HEK293T (cell line): ENCODE data around the gene IGSF23.
A peak's percentile ranks its signal among the peaks of the same experiment; 100 is the strongest.

Source experiments
- CTCF ChIA-PET: fragments of 350-600 bp; formaldehyde crosslinking; extraction: SDS; loops from one replicate; lab custom pipeline; 2021; ENCODE audit warnings: antibody characterized with exemption, inconsistent platforms; lab: Yijun Ruan, JAX
- POLR2A ChIA-PET: fragments of 350-600 bp; formaldehyde crosslinking; extraction: SDS; loops from one replicate; lab custom pipeline; 2020; ENCODE audit warnings: antibody characterized with exemption, inconsistent platforms; lab: Yijun Ruan, JAX
- DNase-seq: peaks from one replicate; pipeline ENCODE4 v3.0.0; 2012; ENCODE audit warnings: mixed read lengths; ENCODE audit errors: extremely low spot score
- ARNT ChIP-seq: fragments of 450-650 bp; IDR thresholded peaks from 2 replicates; pipeline ENCODE4 v1.6.1; 2017; ENCODE audit warnings: mild to moderate bottlenecking
- BHLHE40 ChIP-seq: fragments of 450-650 bp; IDR thresholded peaks from 2 replicates; pipeline ENCODE4 v1.6.1; 2016; ENCODE audit warnings: mild to moderate bottlenecking, moderate library complexity, borderline replicate concordance
- CTBP1 ChIP-seq: fragments of 450-650 bp; IDR thresholded peaks from 2 replicates; pipeline ENCODE4 v1.6.1; 2016; ENCODE audit warnings: borderline replicate concordance
- ELF4 ChIP-seq: fragments of 450-650 bp; IDR thresholded peaks from 2 replicates; pipeline ENCODE4 v1.6.1; 2017; ENCODE audit warnings: antibody characterized with exemption
- FOXA1 ChIP-seq: fragments of 450-650 bp; IDR thresholded peaks from 2 replicates; pipeline ENCODE4 v1.6.1; 2016; ENCODE audit warnings: mild to moderate bottlenecking
- FOXK2 ChIP-seq: fragments of 450-650 bp; IDR thresholded peaks from 2 replicates; pipeline ENCODE4 v1.6.1; 2016; ENCODE audit warnings: mild to moderate bottlenecking
- FOXM1 ChIP-seq: fragments of 450-650 bp; IDR thresholded peaks from 2 replicates; pipeline ENCODE4 v1.6.1; 2017; ENCODE audit warnings: mild to moderate bottlenecking, borderline replicate concordance
- HDGF ChIP-seq: fragments of 450-650 bp; IDR thresholded peaks from 2 replicates; pipeline ENCODE4 v1.6.1; 2017; ENCODE audit warnings: antibody characterized with exemption, borderline replicate concordance
- L3MBTL2 ChIP-seq: fragments of 450-650 bp; conservative IDR thresholded peaks from 2 replicates; pipeline ENCODE4 v1.6.1; 2016; ENCODE audit warnings: mild to moderate bottlenecking
- LEF1 ChIP-seq: fragments of 450-650 bp; IDR thresholded peaks from 2 replicates; pipeline ENCODE4 v1.6.1; 2017; ENCODE audit warnings: mild to moderate bottlenecking, borderline replicate concordance
- NFRKB ChIP-seq: fragments of 450-650 bp; IDR thresholded peaks from 2 replicates; pipeline ENCODE4 v1.6.1; 2016; ENCODE audit warnings: mild to moderate bottlenecking, moderate library complexity
- PKNOX1 ChIP-seq: fragments of 450-650 bp; IDR thresholded peaks from 2 replicates; pipeline ENCODE4 v1.6.1; 2016
- SP1 ChIP-seq: fragments of 450-650 bp; IDR thresholded peaks from 2 replicates; pipeline ENCODE4 v1.6.1; 2017
- SUZ12 ChIP-seq: fragments of 450-650 bp; IDR thresholded peaks from 2 replicates; pipeline ENCODE4 v1.6.1; 2016; ENCODE audit warnings: mild to moderate bottlenecking
- TARDBP ChIP-seq: fragments of 450-650 bp; IDR thresholded peaks from 2 replicates; pipeline ENCODE4 v1.6.1; 2016
- ZNF384 ChIP-seq: fragments of 450-650 bp; IDR thresholded peaks from 2 replicates; pipeline ENCODE4 v1.6.1; 2016

The IGSF23 gene

GRCh38 chr19:44577566-44577874 is 35.8 kb upstream of the IGSF23 start:
- DNase-seq = no peak
- TF ChIP-seq ARNT = no peak
- no peak for TF ChIP-seq L3MBTL2
- no peak for TF ChIP-seq SUZ12
- TF ChIP-seq CTBP1 = no peak
- TF ChIP-seq FOXK2 = no peak
- no peak for TF ChIP-seq HDGF
- no peak for TF ChIP-seq NFRKB
- TF ChIP-seq ELF4 = no peak
- TF ChIP-seq BHLHE40 = no peak
- TF ChIP-seq LEF1 = no peak
- TF ChIP-seq FOXA1 = no peak
- TF ChIP-seq FOXM1 = no peak
- ChIA-PET POLR2A (no interaction called here), CTCF (interaction anchor here (0.6 to 1.6 kb wide), 3 partner anchors 13 to 143 kb away, joined by 3 to 5 read pairs (median 3); no protein-coding TSS in a partner anchor)

DNA sequence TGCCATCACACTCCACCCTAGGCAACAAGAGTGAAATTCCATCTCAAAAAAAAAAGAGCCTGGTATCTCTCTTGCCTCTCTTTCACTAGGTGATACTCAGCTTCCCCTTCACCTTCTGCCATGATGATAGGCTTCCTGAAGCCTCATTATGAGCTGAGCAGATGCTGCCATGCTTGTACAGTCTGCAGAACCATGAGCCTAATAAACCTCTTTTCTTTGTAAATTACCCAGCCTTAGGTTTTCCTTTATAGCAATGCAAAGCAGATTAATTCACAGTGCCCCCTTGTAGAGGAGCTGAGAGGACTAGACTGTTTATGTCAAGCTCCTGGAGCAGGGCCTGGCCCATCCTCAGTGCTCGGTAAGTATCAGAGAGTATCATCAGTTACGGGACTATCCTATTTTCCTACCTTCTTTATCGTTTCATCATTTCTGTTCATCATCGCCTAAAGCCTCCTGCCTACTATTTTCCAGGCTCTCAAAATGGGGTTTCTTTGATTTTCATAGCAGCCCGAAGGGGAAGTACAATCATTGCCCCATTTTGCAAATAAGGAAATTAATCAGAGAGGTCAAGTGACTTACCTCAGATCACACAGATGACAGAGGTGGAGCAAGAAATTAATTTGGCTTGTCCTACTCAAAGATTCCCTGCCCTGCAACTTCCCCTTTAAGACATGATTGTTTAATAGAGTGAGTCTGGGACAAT is 33.5 kb upstream of the IGSF23 start:
- DNase-seq = no peak
- CTCF ChIA-PET = no interaction called here
- POLR2A ChIA-PET = no interaction called here
- no peak for TF ChIP-seq SP1

DNA sequence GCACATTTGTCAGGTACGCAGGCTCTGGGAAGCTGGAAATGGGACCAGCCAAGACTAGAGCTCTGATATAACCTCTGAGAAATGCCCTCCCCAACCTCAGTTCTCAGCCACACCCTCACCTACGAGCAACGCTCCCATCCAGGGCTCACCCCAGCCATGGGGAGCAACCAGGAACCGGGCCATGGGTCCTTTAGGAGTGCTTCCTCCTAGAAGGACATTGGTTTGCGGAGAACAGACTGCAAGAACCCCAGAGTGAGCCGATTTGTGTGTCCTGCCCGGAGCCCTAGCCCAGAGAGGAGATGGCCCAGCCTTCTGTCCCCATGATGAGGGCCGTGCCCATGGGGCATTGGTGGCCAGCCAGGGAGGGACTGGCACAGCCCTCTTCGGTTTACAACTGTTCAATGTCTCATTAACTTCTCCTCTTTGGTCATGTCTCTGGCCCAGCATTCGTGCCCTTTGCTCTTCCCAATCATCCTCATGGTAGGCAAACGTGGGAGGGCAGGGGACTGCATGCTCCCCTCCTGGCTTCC is 32.9 kb upstream of the IGSF23 start:
- ChIA-PET POLR2A (no interaction called here), CTCF (interaction anchor here (1.0 kb wide), 1 partner anchor 9 kb away, joined by 3 read pairs; no protein-coding TSS in a partner anchor)
- TF ChIP-seq HDGF (no peak), ZNF384 (no peak), ELF4 (no peak), FOXA1 (no peak), L3MBTL2 (no peak), ARNT (no peak), NFRKB (no peak), SUZ12 (no peak), FOXM1 (no peak), CTBP1 (no peak), TARDBP (no peak), BHLHE40 (no peak), SP1 (no peak), FOXK2 (no peak)
- DNase-seq = no peak

- DNase-seq = no peak
- ChIA-PET POLR2A (no interaction called here), CTCF (interaction anchor here (1.0 kb wide), 1 partner anchor 10 kb away, joined by 3 read pairs; no protein-coding TSS in a partner anchor)
- TF ChIP-seq CTBP1 (no peak), FOXK2 (no peak), ELF4 (no peak), LEF1 (no peak), ARNT (no peak), PKNOX1 (no peak), BHLHE40 (no peak), FOXM1 (no peak), FOXA1 (no peak), ZNF384 (no peak), SP1 (no peak), SUZ12 (no peak), HDGF (no peak)
Observed at GRCh38 chr19:44581288-44581687, 32.1 kb upstream of the IGSF23 start.

- ChIA-PET CTCF (interaction anchor here (0.7 to 2.2 kb wide), 6 partner anchors 9 to 56 kb away, joined by 3 to 18 read pairs (median 4); no protein-coding TSS in a partner anchor), POLR2A (interaction anchor here (0.7 kb wide), 1 partner anchor 75 kb away, joined by 3 read pairs; no protein-coding TSS in a partner anchor)
- peak; percentile 75 for DNase-seq
- TF ChIP-seq ARNT (no peak), SP1 (no peak), ELF4 (no peak), CTBP1 (no peak), FOXK2 (no peak), NFRKB (no peak), PKNOX1 (no peak), LEF1 (no peak)
Observed at GRCh38 chr19:44582581-44583265, 30.6 kb upstream of the IGSF23 start.

DNA sequence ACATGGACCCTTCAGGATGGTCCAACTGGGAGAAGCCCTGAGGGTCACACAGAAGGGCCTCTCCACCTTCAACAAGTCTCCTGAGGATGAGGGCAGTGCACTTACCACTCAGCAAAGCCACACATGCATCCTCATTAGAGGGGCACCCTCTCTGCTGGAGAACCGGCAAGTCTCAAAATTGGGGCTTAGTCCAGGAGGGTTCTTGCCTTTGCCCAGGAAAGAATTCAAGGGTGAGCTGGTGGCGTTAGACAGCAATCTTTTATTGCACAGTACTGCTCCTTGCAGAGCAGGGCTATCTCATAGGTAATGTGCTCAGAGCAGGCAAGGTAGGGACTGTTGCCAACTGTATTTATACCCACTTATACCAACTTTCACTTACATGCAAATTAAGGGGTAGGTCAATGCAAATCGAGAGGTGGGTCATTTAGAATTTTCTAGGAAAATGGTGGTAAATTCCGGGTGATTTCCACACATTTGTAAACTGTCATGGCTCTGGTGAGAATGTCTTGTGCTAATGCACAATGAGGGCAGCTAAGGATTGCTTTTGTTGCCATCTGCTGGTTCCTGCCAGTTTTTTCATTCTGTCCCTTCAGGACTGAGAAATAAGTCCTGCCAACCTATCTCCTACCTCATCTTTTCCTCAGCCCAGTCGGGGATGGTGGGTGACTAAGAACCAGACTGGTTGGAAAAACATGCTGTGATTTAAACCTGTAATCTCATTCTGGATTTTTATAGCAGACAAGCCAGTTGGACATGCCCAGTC is 27.8 kb upstream of the IGSF23 start:
- ChIA-PET CTCF (interaction anchor here (1.0 kb wide), 1 partner anchor 49 kb away, joined by 5 read pairs; no protein-coding TSS in a partner anchor), POLR2A (no interaction called here)
- no peak for TF ChIP-seq BHLHE40
- no peak for TF ChIP-seq FOXA1
- no peak for TF ChIP-seq ZNF384
- DNase-seq = no peak
